Upper lobe of right lung (tissue), 1 donor: Measurements from ENCODE around the gene ANKRD40CL. TPM values are rescaled to one million over a fixed set of nuclear protein-coding genes. Genes with fewer than 3 reads are reported as not detected.

ENCODE experiments used
- ATAC-seq: fragments of 200-7000 bp; cut with Tn5 transposase; one replicate; pipeline ENCODE4 v1.9.1; 2020; ENCODE audit warnings: mild to moderate bottlenecking, moderate library complexity
- DNase-seq: peaks from one replicate; pipeline ENCODE4 v3.0.0-alpha.2; 2020
- H3K27ac ChIP-seq: fragments of 200-600 bp; one replicate; pipeline ENCODE4 v1.8.0; 2022
- H3K27me3 ChIP-seq: fragments of 200-600 bp; one replicate; pipeline ENCODE4 v1.8.0; 2022; ENCODE audit warnings: mild to moderate bottlenecking
- H3K36me3 ChIP-seq: fragments of 200-600 bp; one replicate; pipeline ENCODE4 v1.8.0; 2022
- H3K4me1 ChIP-seq: fragments of 200-600 bp; one replicate; pipeline ENCODE4 v1.8.0; 2022
- H3K4me3 ChIP-seq: fragments of 200-600 bp; one replicate; pipeline ENCODE4 v1.8.0; 2022; ENCODE audit warnings: mild to moderate bottlenecking
- H3K9me3 ChIP-seq: fragments of 200-600 bp; one replicate; pipeline ENCODE4 v1.8.0; 2022
- CTCF ChIP-seq: fragments of 200-600 bp; IDR thresholded peaks from one replicate; pipeline ENCODE4 v1.8.0; 2022; ENCODE audit warnings: antibody characterized with exemption
- intact Hi-C: fragments of 100-400 bp; cut with DNase I; formaldehyde crosslinking; loops from one replicate; pipeline ENCODE4 v1.11.0; 2022
- total RNA-seq: library from RNA; stranded (reverse); fragmentation: NEBNext Ultra II Directional; extraction: Animal tissue kit (Norgen Biotek cat#: 25700); gene quantifications from one replicate; pipeline ENCODE4 v1.2.1, GENCODE V29; 2021
- donor health status: DM: no; HTN: yes; CAD: no; lungs with severe emphysema.

Gene ANKRD40CL
- total RNA-seq, 1 donor from 2014 or later, result not detected

DNA sequence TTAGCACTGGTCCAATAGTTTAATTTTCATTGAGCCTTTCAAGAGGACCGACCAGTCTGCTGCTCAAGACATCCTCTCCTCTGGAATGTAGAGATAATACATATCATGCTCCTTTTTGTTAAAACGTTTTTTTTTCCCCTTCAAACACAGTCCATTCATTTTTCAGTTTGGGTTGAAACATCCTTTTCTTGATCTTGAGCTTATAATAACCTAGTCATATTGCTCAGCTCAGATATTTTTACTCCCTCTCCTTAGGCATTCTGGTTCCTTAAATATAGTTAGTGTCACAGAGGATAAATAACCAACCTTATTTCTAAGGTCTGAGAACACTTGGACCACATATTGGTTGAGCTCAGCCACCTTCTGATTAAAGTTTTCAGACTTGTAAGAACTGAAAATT is 12.8 kb downstream of the ANKRD40CL start:
- TF ChIP-seq CTCF, result no peak
- no peak overlapping the region for H3K4me3 ChIP-seq
- no peak for DNase-seq
- intact Hi-C loops, result no loop called here
- peaks cover 67% of the 10 kb centered on the region for H3K36me3 ChIP-seq
- no peaks in the 10 kb centered on the region for H3K4me1 ChIP-seq
- no peak for ATAC-seq
- H3K27me3 ChIP-seq, result no peaks in the 10 kb centered on the region
- no peak overlapping the region for H3K27ac ChIP-seq
- no peaks in the 10 kb centered on the region for H3K9me3 ChIP-seq

DNA sequence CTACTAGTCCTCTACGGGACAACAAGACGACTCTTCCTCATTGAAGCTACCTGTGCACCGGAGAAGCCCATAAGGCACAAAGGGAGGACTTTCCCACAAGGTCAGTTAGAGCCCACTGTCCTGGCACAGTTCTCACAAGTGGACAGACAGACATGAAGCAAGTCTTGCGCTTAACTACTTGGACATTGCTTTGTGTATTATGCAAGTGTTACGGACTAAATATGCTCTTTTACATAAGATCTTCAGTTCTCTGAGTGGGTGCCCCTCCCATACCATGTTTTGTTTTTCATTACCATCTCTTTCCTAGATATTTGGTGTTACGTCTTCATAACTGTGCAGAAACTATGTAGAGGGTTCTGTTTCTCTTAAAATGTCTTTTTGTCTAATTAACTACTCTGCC is 18.1 kb downstream of the ANKRD40CL start:
- Histone ChIP-seq H3K27ac (no peak overlapping the region), H3K36me3 (peaks cover 100% of the 10 kb centered on the region), H3K4me1 (no peaks in the 10 kb centered on the region), H3K9me3 (no peaks in the 10 kb centered on the region), H3K27me3 (no peaks in the 10 kb centered on the region), H3K4me3 (no peak overlapping the region)
- intact Hi-C loops, result no loop called here
- DNase-seq, result no peak
- no peak for TF ChIP-seq CTCF
- ATAC-seq, result no peak

GRCh38 chr17:50745631-50746030 is 21.7 kb downstream of the ANKRD40CL start:
- no peaks in the 10 kb centered on the region for H3K9me3 ChIP-seq
- peaks cover 100% of the 10 kb centered on the region for H3K36me3 ChIP-seq
- H3K4me3 ChIP-seq, result no peak overlapping the region
- intact Hi-C loops, result no loop called here
- DNase-seq (no peak), ATAC-seq (no peak)
- no peaks in the 10 kb centered on the region for H3K27me3 ChIP-seq
- no peak for TF ChIP-seq CTCF
- no peak overlapping the region for H3K27ac ChIP-seq
- no peaks in the 10 kb centered on the region for H3K4me1 ChIP-seq

DNA sequence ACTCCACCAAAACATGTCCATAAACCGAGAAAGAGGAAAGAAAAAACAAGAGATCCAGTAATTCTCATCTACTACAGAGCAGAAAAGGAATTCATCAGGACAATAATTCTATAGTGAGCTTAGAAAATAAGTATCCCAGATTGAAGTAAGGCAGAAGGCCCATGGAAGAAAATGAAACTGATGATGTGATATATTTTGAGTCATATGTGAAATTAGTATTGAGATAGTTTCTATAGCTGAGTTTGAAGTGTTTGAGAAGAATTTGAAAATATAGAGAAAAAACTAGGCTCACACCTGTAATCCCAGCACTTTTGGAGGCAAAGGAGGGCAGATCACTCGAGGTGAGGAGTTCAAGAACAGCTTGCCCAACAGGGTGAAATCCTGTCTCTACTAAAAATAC is 28.2 kb downstream of the ANKRD40CL start:
- Histone ChIP-seq H3K27me3 (no peaks in the 10 kb centered on the region), H3K27ac (no peak overlapping the region), H3K36me3 (peaks cover 68% of the 10 kb centered on the region), H3K4me1 (peaks cover 8% of the 10 kb centered on the region), H3K4me3 (no peak overlapping the region), H3K9me3 (no peaks in the 10 kb centered on the region)
- DNase-seq (no peak), ATAC-seq (no peak)
- intact Hi-C loops, result no loop called here
- no peak for TF ChIP-seq CTCF

- intact Hi-C loops, result no loop called here
- no peak for TF ChIP-seq CTCF
- ATAC-seq (no peak), DNase-seq (no peak)
- H3K27me3 ChIP-seq, result no peaks in the 10 kb centered on the region
- peaks cover 49% of the 10 kb centered on the region for H3K36me3 ChIP-seq
- no peak overlapping the region for H3K4me3 ChIP-seq
- H3K9me3 ChIP-seq, result no peaks in the 10 kb centered on the region
- no peak overlapping the region for H3K27ac ChIP-seq
- peaks cover 13% of the 10 kb centered on the region for H3K4me1 ChIP-seq
These were observed 30.1 kb downstream of the ANKRD40CL start for GRCh38 chr17:50737118-50737698.

DNA sequence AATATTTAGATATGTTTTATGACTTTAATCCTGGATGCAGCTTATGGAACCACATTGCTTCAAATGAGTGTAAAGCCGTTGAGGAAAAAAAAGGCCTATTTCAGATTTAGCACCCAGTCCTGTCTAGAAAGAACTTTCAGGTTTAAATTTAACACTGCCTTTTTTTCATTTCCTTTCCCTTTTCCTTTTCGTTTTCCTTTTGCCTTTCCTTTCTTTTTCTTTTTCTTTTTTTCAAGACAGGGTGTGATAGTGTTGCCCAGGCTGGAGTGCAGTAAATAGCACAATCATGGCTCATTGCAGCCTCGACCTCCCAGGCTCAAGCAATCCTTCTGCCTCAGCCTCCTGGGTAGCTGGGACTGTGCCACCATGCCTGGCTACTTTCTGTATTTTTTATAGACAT is 32.0 kb downstream of the ANKRD40CL start:
- H3K36me3 ChIP-seq, result peaks cover 30% of the 10 kb centered on the region
- H3K4me3 ChIP-seq, result no peak overlapping the region
- DNase-seq (no peak), ATAC-seq (no peak)
- no peak for TF ChIP-seq CTCF
- intact Hi-C loops, result no loop called here
- H3K4me1 ChIP-seq, result peaks cover 32% of the 10 kb centered on the region
- H3K27ac ChIP-seq, result no peak overlapping the region
- no peaks in the 10 kb centered on the region for H3K9me3 ChIP-seq
- H3K27me3 ChIP-seq, result no peaks in the 10 kb centered on the region
